Measurements from ENCODE around the gene AFP.

The AFP gene

GRCh38 chr4:73470728-73471127 lies 34.7 kb downstream of the AFP start:
- no peak for DNase-seq

- DNase-seq: no peak
Measured at GRCh38 chr4:73477176-73477575, 41.2 kb downstream of the AFP start.

GRCh38 chr4:73479323-73479722 lies 43.3 kb downstream of the AFP start:
- no peak for DNase-seq

- no peak for DNase-seq
Measured at GRCh38 chr4:73481358-73481757, 45.3 kb downstream of the AFP start, which contains the start of gene AFM. Gene AFM (plus strand): TSS chr4:73481745. CDS start chr4:73481776, 31 bp downstream.

GRCh38 chr4:73485085-73485484 lies 49.1 kb downstream of the AFP start:
- DNase-seq: no peak

- DNase-seq: no peak
Measured at GRCh38 chr4:73485596-73485995, 49.6 kb downstream of the AFP start.

GRCh38 chr4:73486497-73486896 lies 50.5 kb downstream of the AFP start:
- no peak for DNase-seq

GRCh38 chr4:73487233-73487632 lies 51.2 kb downstream of the AFP start:
- no peak for DNase-seq

- DNase-seq: no peak
Measured at GRCh38 chr4:73499996-73500765, 64.2 kb downstream of the AFP start.

GRCh38 chr4:73501664-73502265 lies 65.7 kb downstream of the AFP start:
- no peak for DNase-seq

- DNase-seq: no peak
Measured at GRCh38 chr4:73505567-73505966, 69.5 kb downstream of the AFP start.

Measured in activated T-cell treated with anti-CD3 and anti-CD28 coated beads for 4 hours (primary cell).